ENCODE measurements around the gene ECI1.

GRCh38 chr16:2194852-2195321 is 56.5 kb downstream of the ECI1 start:
- TF ChIP-seq CTCF (IDR thresholded peaks at IDR 0.05; ENCODE audit: low read length) (peak; percentile 62), EZH2phosphoT487 (IDR thresholded peaks at IDR 0.05; ENCODE audit: low read length) (no peak)
